Stimulated activated CD8-positive, alpha-beta memory T cell treated with anti-CD3 and anti-CD28 coated beads, Interleukin-15, amount 100 ng/mL, for 24 hours (primary cell): ENCODE results near the gene NDST3.

Experiments used
- DNase-seq: peaks from one replicate; pipeline ENCODE4 v3.0.0-alpha.2; 2020; ENCODE audit warnings: low read depth

Gene NDST3

GRCh38 chr4:118081434-118081833, 47.1 kb downstream of the NDST3 start:
- DNase-seq = no peak

GRCh38 chr4:118082182-118082581, 47.9 kb downstream of the NDST3 start:
- DNase-seq = no peak

- no peak for DNase-seq
Measured at GRCh38 chr4:118085700-118086099, 51.4 kb downstream of the NDST3 start.

- DNase-seq = no peak
Measured at GRCh38 chr4:118086344-118086743, 52.1 kb downstream of the NDST3 start.

GRCh38 chr4:118087366-118087765, 53.1 kb downstream of the NDST3 start:
- DNase-seq = no peak

GRCh38 chr4:118099106-118099505, 64.8 kb downstream of the NDST3 start:
- no peak for DNase-seq

- no peak for DNase-seq
Measured at GRCh38 chr4:118102195-118102594, 67.9 kb downstream of the NDST3 start.

- DNase-seq = no peak
Measured at GRCh38 chr4:118112117-118113046, 78.1 kb downstream of the NDST3 start.

GRCh38 chr4:118113220-118113619, 78.9 kb downstream of the NDST3 start:
- no peak for DNase-seq

GRCh38 chr4:118114720-118115119, 80.4 kb downstream of the NDST3 start:
- no peak for DNase-seq

GRCh38 chr4:118120120-118120760, 86.0 kb downstream of the NDST3 start:
- no peak for DNase-seq

- DNase-seq = no peak
Measured at GRCh38 chr4:118124997-118125396, 90.7 kb downstream of the NDST3 start.

GRCh38 chr4:118139241-118139640, 105.0 kb downstream of the NDST3 start:
- DNase-seq = no peak

- DNase-seq = no peak
Measured at GRCh38 chr4:118141240-118141639, 107.0 kb downstream of the NDST3 start.

- no peak for DNase-seq
Measured at GRCh38 chr4:118154649-118155048, 120.4 kb downstream of the NDST3 start.

GRCh38 chr4:118155516-118155915, 121.2 kb downstream of the NDST3 start:
- DNase-seq = no peak

GRCh38 chr4:118158763-118159375, 124.6 kb downstream of the NDST3 start:
- no peak for DNase-seq

GRCh38 chr4:118167306-118167705, 133.0 kb downstream of the NDST3 start:
- no peak for DNase-seq

- DNase-seq = no peak
Measured at GRCh38 chr4:118171381-118171780, 137.1 kb downstream of the NDST3 start.

GRCh38 chr4:118173126-118173525, 138.8 kb downstream of the NDST3 start:
- no peak for DNase-seq

- DNase-seq = no peak
Measured at GRCh38 chr4:118173956-118174725, 139.9 kb downstream of the NDST3 start.

GRCh38 chr4:118175506-118175905, 141.2 kb downstream of the NDST3 start:
- no peak for DNase-seq
